C4-2B (cell line): ENCODE results near the gene TMEM52.

Experiments used
- H3K27ac ChIP-seq: fragments of 450-650 bp; 2 replicates; pipeline ENCODE4 v1.5.1; 2017
- CTCF ChIP-seq: fragments of 450-650 bp; conservative IDR thresholded peaks from 2 replicates; pipeline ENCODE4 v1.5.1; 2017; ENCODE audit warnings: mild to moderate bottlenecking
- ZFX ChIP-seq: fragments of 450-650 bp; IDR thresholded peaks from 2 replicates; pipeline ENCODE4 v1.6.1; 2017

Gene TMEM52

GRCh38 chr1:1899266-1899966 lies 19.7 kb downstream of the TMEM52 start:
- no peak for TF ChIP-seq ZFX
- H3K27ac ChIP-seq: no peak overlapping the region

- TF ChIP-seq CTCF: no peak
- no peak for TF ChIP-seq ZFX
- no peak overlapping the region for H3K27ac ChIP-seq
These were observed 20.7 kb downstream of the TMEM52 start for GRCh38 chr1:1898246-1898933.

GRCh38 chr1:1895456-1896336 lies 23.4 kb downstream of the TMEM52 start:
- TF ChIP-seq ZFX: no peak
- TF ChIP-seq CTCF: no peak
- peak overlapping the region; percentile 27 for H3K27ac ChIP-seq

- TF ChIP-seq CTCF (no peak), ZFX (no peak)
- peak overlapping the region; percentile 27 for H3K27ac ChIP-seq
These were observed 24.0 kb downstream of the TMEM52 start for GRCh38 chr1:1895060-1895418.

- H3K27ac ChIP-seq: peak overlapping the region; percentile 27
- TF ChIP-seq CTCF (no peak), ZFX (no peak)
These were observed 24.6 kb downstream of the TMEM52 start for GRCh38 chr1:1894354-1895059.

- H3K27ac ChIP-seq: peak overlapping the region; percentile 27
- TF ChIP-seq CTCF (no peak), ZFX (no peak)
These were observed 25.1 kb downstream of the TMEM52 start for GRCh38 chr1:1893997-1894353.

GRCh38 chr1:1893291-1893985 lies 25.6 kb downstream of the TMEM52 start:
- peak overlapping the region; percentile 27 for H3K27ac ChIP-seq
- TF ChIP-seq ZFX (no peak), CTCF (no peak)
